Suprapubic skin (tissue), 4 donors: ENCODE data around the gene RAB44.

Experiments
- CTCF ChIP-seq, 2 donors: fragments of 200-600 bp in 1 of 2; fragments of 450-650 bp in 1 of 2; sonication (generic) in 1 of 2; IDR thresholded peaks; one replicate each; pipeline ENCODE4 v1.5.1; 2016 to 2019; ENCODE audit warnings: antibody characterized with exemption in 2 of 2, mild to moderate bottlenecking in 1 of 2, moderate library complexity in 1 of 2
- EP300 ChIP-seq: sonication (generic); formaldehyde crosslinking; IDR thresholded peaks from one replicate; pipeline ENCODE4 v1.6.1; 2017; ENCODE audit warnings: antibody characterized with exemption
- POLR2A ChIP-seq, 2 donors: fragments of 450-650 bp; IDR thresholded peaks; one replicate each; pipeline ENCODE4 v1.6.1; 2017; ENCODE audit warnings: antibody characterized with exemption in 2 of 2, mild to moderate bottlenecking in 2 of 2, moderate library complexity in 2 of 2
- POLR2AphosphoS5 ChIP-seq, 3 donors: sonication (generic); formaldehyde crosslinking; IDR thresholded peaks; one replicate each; pipeline ENCODE4 v1.6.1; 2017; ENCODE audit warnings: antibody characterized with exemption in 3 of 3

- no peak for TF ChIP-seq POLR2A (IDR thresholded peaks at IDR 0.05)
- no peak for TF ChIP-seq CTCF (IDR thresholded peaks at IDR 0.05)
- no peak for TF ChIP-seq POLR2AphosphoS5 (IDR thresholded peaks at IDR 0.05)
- TF ChIP-seq EP300 = no peak
These were observed 32.4 kb upstream of the RAB44 start for GRCh38 chr6:36665180-36665579.
